GM12878 (cell line): ENCODE data around the gene FGF1.

Experiments
- BRCA1 ChIP-seq: IDR thresholded peaks from 2 replicates; pipeline ENCODE4 v1.6.1; 2011; ENCODE audit warnings: low read depth, low read length, improper control_type of control experiment
- CBX3 ChIP-seq: fragments of 200-600 bp; sonication (generic); IDR thresholded peaks from 2 replicates; pipeline ENCODE4 v1.6.1; 2016; ENCODE audit warnings: low read depth, borderline replicate concordance
- EED ChIP-seq: sonication (generic); IDR thresholded peaks from 2 replicates; pipeline ENCODE4 v1.6.1; 2016; ENCODE audit warnings: antibody characterized with exemption, low read depth
- EGR1 ChIP-seq, 2 experiments: IDR thresholded peaks; 1 replicate in 1 of 2; 2 replicates in 1 of 2; pipeline ENCODE4 v1.6.1; 2011 to 2012; ENCODE audit warnings: low read depth in 2 of 2, low read length in 2 of 2, borderline replicate concordance in 1 of 2, mild to moderate bottlenecking in 1 of 2, moderate library complexity in 1 of 2
- RELA ChIP-seq: fragments of 450-650 bp; IDR thresholded peaks from 2 replicates; pipeline ENCODE4 v1.8.0; 2014; ENCODE audit warnings: borderline replicate concordance; ENCODE audit not compliant: partially characterized antibody
- RUNX3 ChIP-seq: IDR thresholded peaks from 2 replicates; pipeline ENCODE4 v1.6.1; 2012; ENCODE audit warnings: low read length, inconsistent platforms
- ZNF207 ChIP-seq: fragments of 450-650 bp; IDR thresholded peaks from 2 replicates; pipeline ENCODE4 v1.6.1; 2014; ENCODE audit warnings: antibody characterized with exemption, mild to moderate bottlenecking, borderline replicate concordance

DNA sequence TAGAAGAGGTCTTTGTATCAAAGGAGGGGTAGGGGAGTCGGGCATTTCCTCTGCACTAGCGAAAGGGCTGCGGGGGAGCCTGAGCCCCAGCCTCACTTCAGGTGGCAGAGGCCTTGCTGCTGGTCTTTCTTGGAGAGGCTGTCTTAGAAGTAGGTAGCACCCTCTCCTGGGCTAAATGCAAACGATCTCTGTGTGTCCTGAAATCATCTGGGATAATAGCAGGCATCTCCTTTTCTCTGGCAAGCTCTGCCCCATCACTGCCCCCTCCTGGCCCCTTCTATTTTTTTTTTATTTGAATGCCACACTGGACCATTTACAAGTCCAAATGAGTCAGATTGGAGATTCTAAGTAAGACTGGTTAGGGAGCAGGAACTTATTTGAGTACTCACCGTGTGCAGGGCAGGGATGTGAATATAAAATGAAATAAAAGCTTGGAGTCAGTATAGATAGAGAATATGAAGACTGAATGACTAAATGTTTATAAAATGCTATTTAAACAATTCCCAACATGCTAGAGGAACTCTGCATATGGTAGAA is 137.1 kb downstream of the FGF1 start:
- TF ChIP-seq RELA (no peak), ZNF207 (no peak), EGR1 (IDR thresholded peaks at IDR 0.05; ENCODE audit: borderline replicate concordance in 1 of 2, low read depth in 2 of 2, low read length in 2 of 2) (no peak), RUNX3 (no peak), CBX3 (no peak), EED (no peak), BRCA1 (no peak)
